Fibroblast of villous mesenchyme (primary cell): ENCODE results near the gene THOC7. TPM values are rescaled to one million over a fixed set of nuclear protein-coding genes. Genes with fewer than 3 reads are reported as not detected.

Experiments used
- small RNA-seq: library from RNA; depleted of rRNA; stranded (forward); fragments of <200 nt; gene quantifications from one replicate; pipeline ENCODE3, GENCODE V24; 2012
- total RNA-seq: library from RNA; depleted of rRNA; stranded (reverse); fragments of >200 nt; gene quantifications from 2 replicates; pipeline ENCODE4 v1.2.3, GENCODE V29; 2012

The THOC7 gene
- total RNA-seq, 1 donor: 47.9 TPM

Small RNAs within 50 kb of the gene (small RNA-seq; reads per million reads assigned to genes)
- not detected for gene SCAANT1

Other genes with a start within 250 kb of the THOC7 start
- gene SNTN, start 211.1 kb downstream of the THOC7 start, total RNA-seq: not detected in 2 replicates
- not detected in 2 replicates for gene C3orf49, start 44.5 kb downstream of the THOC7 start, total RNA-seq
- 12.9 and 14.7 TPM in 2 replicates for gene ATXN7, start 62 bp upstream of the THOC7 start, total RNA-seq
- gene SCAANT1, start 48.6 kb upstream of the THOC7 start, total RNA-seq: not detected in 2 replicates
- 101 TPM in 2 replicates for gene PSMD6, start 159.7 kb upstream of the THOC7 start, total RNA-seq